Measurements from ENCODE around the gene CADM1.

DNA sequence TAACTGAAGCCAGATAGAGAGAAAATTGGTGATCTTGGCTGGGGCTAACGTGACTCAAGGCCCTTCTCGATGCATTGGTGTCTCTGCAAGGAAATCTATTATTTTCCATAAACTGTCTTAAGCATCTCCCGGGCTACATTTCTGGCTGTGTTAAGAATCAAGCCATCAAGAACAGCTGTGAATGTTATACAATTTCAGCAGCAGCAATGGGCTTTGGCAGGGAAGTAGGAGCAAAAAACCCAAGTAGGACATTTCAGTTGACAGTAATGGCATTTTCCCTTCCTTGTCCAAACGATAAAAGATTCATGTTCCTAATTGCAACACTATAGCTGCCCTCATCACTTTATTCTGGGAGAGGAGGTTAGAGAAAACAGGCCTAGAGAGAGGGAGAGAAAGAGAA lies 335.0 kb downstream of the CADM1 start:
- TF ChIP-seq GATA2 (IDR thresholded peaks at IDR 0.05; ENCODE audit: low read depth, low read length), result no peak
- TF ChIP-seq GATA3 (IDR thresholded peaks at IDR 0.05; ENCODE audit: low read depth, low read length), result no peak

Measured in SH-SY5Y (cell line).